ENCODE results near the gene ALOX12. TPM values are rescaled to one million over a fixed set of nuclear protein-coding genes. Genes with fewer than 3 reads are reported as not detected.
A peak's percentile ranks its signal among the peaks of the same experiment; 100 is the strongest.

The ALOX12 gene
- total and polyA plus RNA-seq, 4 donors: 0.03 to 3.1 (median 0.24) TPM; not detected in 1

- peaks cover 2 to 34% (median 23%) of the 10 kb centered on the region in 4 donors for H3K36me3 ChIP-seq (ENCODE audit: control insufficient read depth in 4 of 4, insufficient read depth in 3 of 4, low read depth in 1 of 4, low read length in 3 of 4)
- TF ChIP-seq FOXA1 (IDR thresholded peaks at IDR 0.05) (no peak), NR2F2 (IDR thresholded peaks at IDR 0.05) (no peak), RAD21 (IDR thresholded peaks at IDR 0.05) (no peak), ZBTB33 (IDR thresholded peaks at IDR 0.05) (no peak), GABPA (IDR thresholded peaks at IDR 0.05 in 1 of 2, conservative IDR thresholded peaks at IDR 0.05 in 1 of 2) (no peak), FOXA2 (IDR thresholded peaks at IDR 0.05) (no peak), TAF1 (conservative IDR thresholded peaks at IDR 0.05) (no peak), YY1 (IDR thresholded peaks at IDR 0.05) (no peak), JUND (IDR thresholded peaks at IDR 0.05) (no peak)
These were observed 3.1 kb downstream of the ALOX12 start for GRCh38 chr17:6998855-6999508.

GRCh38 chr17:7001318-7001961, 5.6 kb downstream of the ALOX12 start:
- H3K4me3 ChIP-seq (ENCODE audit: low read depth in 1 of 3, low read length in 3 of 3): no peak overlapping the region
- peak; percentile 66 for DNase-seq (ENCODE audit: low spot score)
- TF ChIP-seq SP1 (IDR thresholded peaks at IDR 0.05) (no peak), CTCF (IDR thresholded peaks at IDR 0.05; ENCODE audit: low read depth, low read length, missing input control) (peak; percentile 36), RXRA (IDR thresholded peaks at IDR 0.05) (no peak), FOXA2 (IDR thresholded peaks at IDR 0.05) (no peak), REST (IDR thresholded peaks at IDR 0.05) (no peak), EGR1 (IDR thresholded peaks at IDR 0.05; ENCODE audit: low read depth in 2 of 2) (no peak), GABPA (IDR thresholded peaks at IDR 0.05 in 1 of 2, conservative IDR thresholded peaks at IDR 0.05 in 1 of 2) (no peak), FOXA1 (IDR thresholded peaks at IDR 0.05) (no peak), TAF1 (conservative IDR thresholded peaks at IDR 0.05) (no peak), RAD21 (IDR thresholded peaks at IDR 0.05) (peak; percentile 42 to 64)
- TF ChIP-seq, protein P1, sequence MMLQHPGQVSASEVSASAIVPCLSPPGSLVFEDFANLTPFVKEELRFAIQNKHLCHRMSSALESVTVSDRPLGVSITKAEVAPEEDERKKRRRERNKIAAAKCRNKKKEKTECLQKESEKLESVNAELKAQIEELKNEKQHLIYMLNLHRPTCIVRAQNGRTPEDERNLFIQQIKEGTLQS (IDR thresholded peaks at IDR 0.05): no peak
- 83% methylated on average over 10 of the region's 10 CpGs for WGBS
- no peaks in the 10 kb centered on the region for H3K4me1 ChIP-seq (ENCODE audit: control insufficient read depth in 4 of 4, insufficient read depth in 4 of 4, low read length in 3 of 4)
- no peak overlapping the region for H3K9ac ChIP-seq (ENCODE audit: low read depth in 1 of 2, low read length in 2 of 2)
- H3K36me3 ChIP-seq (ENCODE audit: control insufficient read depth in 4 of 4, insufficient read depth in 3 of 4, low read depth in 1 of 4, low read length in 3 of 4): peaks cover 2 to 36% (median 23%) of the 10 kb centered on the region in 4 donors
- no peaks in the 10 kb centered on the region for H3K27me3 ChIP-seq (ENCODE audit: control insufficient read depth in 4 of 4, insufficient read depth in 4 of 4, low read length in 3 of 4)
- no peaks in the 10 kb centered on the region for H3K9me3 ChIP-seq (ENCODE audit: control insufficient read depth in 4 of 4, low read length in 3 of 4)
- H3K27ac ChIP-seq (ENCODE audit: low read depth in 1 of 2, low read length in 2 of 2): no peak overlapping the region

More at GRCh38 chr17:6998855-6999508, 3.1 kb downstream of the ALOX12 start:
- no peaks in the 10 kb centered on the region for H3K9me3 ChIP-seq (ENCODE audit: control insufficient read depth in 4 of 4, low read length in 3 of 4)
- DNase-seq (ENCODE audit: low spot score): no peak
- H3K27me3 ChIP-seq (ENCODE audit: control insufficient read depth in 4 of 4, insufficient read depth in 4 of 4, low read length in 3 of 4): no peaks in the 10 kb centered on the region
- H3K27ac ChIP-seq (ENCODE audit: low read depth in 1 of 2, low read length in 2 of 2): no peak overlapping the region
- whole genome bisulfite sequencing: 88% methylated on average over 11 of the region's 11 CpGs
- peaks cover 2 to 10% (median 5%) of the 10 kb centered on the region in 4 donors for H3K4me1 ChIP-seq (ENCODE audit: control insufficient read depth in 4 of 4, insufficient read depth in 4 of 4, low read length in 3 of 4)
- no peak overlapping the region for H3K9ac ChIP-seq (ENCODE audit: low read depth in 1 of 2, low read length in 2 of 2)
- H3K4me3 ChIP-seq (ENCODE audit: low read depth in 1 of 3, low read length in 3 of 3): no peak overlapping the region

Measured in liver (tissue), 9 donors.